NCI-H2029 (cell line): ENCODE measurements around the gene TPPP3.

Experiments
- DNase-seq: peaks from one replicate; lab custom pipeline; 2025; lab: John Stamatoyannopoulos, UW

Gene TPPP3

DNA sequence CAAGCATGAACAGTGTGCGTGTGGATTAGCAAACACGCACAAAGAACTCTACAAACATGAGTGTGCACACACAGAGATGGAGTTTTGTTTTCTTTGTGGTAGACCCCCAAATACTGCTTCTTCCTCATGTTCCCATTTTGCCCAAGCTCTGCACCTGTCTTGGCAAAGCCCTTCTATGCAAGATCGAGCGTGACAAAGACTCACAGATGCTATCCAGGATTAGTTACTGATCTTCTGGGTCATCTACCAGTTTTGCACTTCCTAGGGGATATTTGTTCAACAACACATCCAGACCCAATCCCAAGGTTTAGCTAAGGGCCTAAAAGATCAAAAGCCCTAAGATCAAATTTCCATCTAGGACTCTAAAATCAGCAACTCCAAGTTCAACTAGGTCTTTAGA lies 50.7 kb downstream of the TPPP3 start:
- no peak for DNase-seq

- DNase-seq: no peak
These were observed 52.0 kb downstream of the TPPP3 start for GRCh38 chr16:67341250-67341649.
